GM21381 (cell line): ENCODE measurements around the gene DAB2IP.

ENCODE experiments used
- ATAC-seq: cut with Tn5 transposase; IDR thresholded peaks from one replicate; pipeline ENCODE4 v1.9.1; 2021; ENCODE audit warnings: mild to moderate bottlenecking, moderate library complexity; ENCODE audit not compliant: unreplicated experiment

The DAB2IP gene

DNA sequence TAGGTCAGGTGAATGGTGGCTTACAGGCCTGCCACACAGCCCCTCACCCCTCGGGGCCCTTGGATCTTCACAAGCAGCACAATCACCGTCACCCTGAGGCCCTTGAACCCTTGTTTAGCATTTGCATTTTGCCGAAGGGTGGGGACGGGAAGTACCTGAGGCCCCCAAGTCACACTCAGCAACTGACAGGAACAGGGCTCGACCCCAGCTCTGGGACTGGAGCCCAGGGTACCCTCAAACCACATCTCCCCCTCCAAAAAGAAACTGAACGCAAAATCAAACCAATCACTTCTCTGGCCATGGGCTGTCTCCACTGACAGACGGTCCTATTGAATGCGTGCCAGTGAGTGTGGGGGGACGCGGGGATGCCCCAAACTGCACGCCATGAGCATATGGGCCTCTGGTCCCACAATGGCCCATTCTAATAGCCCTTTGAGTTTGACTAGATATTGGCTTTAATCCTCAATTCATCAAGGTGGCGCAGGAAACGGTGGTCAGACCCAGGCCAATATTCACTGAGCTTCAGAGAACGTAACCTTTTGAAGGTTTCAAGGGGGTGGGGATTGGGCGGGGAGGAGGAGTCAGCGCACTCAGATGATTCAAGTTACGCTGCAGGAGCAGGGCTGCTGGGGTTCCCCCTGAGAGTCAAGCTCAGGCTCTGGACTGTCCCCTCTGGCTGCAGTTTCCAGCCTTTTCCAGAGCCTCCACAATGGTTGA is 176.0 kb downstream of the DAB2IP start:
- ATAC-seq = no peak

DNA sequence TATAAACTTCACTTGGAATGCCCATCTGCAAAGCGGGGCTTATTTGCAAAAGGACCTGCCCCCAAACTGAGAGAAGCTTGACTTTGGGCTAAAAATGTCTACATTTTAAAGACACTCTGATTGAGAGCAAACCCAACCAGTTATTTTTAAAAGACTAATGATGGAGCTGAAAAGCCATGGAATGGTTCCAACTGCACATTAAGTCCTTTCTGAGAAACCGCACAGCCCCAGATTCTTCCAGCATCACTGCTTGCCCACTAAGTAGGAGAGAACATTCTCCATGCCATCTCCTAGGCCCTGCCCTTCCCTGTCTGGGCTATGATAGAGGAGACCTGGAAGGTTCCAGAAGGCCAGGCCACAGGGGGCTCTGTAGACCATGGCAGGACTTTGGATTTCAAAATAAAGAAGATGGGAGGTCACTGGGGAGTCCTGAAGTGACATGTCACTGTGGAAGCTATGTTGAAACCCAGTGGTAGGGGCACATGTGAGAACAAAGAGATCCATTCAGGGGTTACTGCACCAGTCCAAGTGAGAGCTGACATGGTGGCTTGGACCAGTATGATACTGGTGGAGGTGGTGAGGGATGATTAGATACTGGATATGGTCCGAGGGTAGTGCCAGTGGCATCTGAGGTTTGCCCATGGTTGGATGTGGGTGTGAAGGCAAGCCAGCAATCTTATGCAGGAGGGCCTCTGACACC is 179.2 kb downstream of the DAB2IP start:
- ATAC-seq = no peak

DNA sequence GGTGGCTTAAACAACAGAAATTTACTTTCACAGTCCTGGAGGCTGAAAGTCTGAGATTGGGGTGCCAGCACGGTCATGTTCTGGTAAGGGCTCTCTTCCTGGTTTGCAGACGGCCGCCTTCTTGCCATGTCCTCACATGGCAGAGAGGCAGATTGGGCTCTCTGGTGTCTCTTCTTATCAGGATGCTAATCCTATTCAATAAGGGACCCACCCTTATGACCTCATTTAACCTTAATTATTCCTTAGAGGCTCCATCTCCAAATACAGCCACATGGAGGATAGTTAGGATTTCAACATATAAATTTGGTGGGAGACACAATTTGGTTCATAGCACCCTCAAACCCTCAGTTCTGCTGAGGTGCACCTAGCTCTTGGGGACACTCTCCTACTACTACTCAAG is 180.4 kb downstream of the DAB2IP start:
- ATAC-seq = no peak

DNA sequence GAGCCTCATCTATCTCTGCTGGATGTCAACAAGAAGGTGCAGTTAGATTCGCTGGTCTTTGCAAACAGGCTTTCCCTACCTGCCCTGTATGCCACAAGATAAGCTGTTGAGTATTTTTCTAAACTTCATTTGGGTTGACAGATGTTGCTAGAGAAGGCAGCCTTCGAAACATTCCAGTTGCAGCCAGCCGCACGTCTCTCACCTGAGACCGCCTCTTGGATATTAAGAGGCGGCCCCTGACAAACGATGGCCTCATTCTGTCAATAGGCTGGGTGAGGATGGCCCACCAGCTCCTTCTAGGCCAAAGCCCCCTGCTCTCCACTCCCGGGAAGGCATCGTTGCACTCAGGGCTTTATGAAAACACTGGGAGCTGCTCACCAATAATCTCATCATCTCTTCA is 181.6 kb downstream of the DAB2IP start:
- ATAC-seq = no peak
